Non-pigmented ciliary epithelial cell (primary cell): ENCODE results near the gene FBN1.

Source experiments
- DNase-seq: peaks from one replicate; pipeline ENCODE4 v3.0.0-alpha.2; 2010; ENCODE audit warnings: low read depth

The FBN1 gene

DNA sequence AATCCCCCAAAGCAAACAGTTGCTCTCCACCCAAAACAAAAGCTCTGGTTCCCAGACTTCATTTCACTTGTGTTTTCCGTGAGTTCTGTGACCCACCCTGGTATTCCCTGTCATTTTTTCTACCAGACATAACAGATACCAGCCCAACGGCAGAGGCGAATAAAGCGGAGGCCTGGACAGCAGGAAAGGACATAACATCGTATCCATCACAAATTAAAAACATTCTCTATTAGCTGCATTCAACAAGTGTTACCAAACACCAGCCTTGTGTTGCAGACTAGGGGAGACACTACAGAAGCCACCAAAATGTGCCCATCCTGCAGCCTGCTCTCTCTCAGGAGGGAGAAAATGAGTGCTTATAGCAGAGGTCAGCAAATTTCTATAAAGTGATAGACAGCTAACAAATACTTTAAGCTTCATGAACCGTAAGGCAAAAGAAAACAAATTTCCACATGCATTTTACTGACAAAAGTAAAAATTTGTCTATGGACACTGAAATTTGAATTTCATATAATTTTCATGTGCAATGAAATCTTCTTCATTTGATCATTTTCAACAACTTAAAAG lies 7.1 kb upstream of the FBN1 start:
- DNase-seq = no peak

DNA sequence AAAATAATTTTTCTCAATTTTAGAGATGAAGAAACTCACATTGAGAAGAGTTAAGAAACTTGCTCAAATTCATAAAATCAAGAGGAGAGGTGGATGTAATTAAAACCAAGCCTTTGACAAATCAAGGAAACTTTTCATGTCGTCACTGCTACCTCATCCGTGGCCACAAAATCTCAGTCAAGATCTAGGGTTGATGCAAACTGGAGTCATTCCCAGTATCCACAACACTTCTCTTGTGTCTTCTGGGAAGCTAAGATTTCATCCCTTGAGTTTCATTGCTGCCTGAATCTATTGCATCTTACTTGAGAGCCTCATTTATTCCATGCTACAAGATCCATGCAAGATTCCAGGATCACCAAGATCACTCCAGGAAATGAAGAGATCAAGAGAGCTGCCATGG lies 5.4 kb upstream of the FBN1 start:
- no peak for DNase-seq

DNA sequence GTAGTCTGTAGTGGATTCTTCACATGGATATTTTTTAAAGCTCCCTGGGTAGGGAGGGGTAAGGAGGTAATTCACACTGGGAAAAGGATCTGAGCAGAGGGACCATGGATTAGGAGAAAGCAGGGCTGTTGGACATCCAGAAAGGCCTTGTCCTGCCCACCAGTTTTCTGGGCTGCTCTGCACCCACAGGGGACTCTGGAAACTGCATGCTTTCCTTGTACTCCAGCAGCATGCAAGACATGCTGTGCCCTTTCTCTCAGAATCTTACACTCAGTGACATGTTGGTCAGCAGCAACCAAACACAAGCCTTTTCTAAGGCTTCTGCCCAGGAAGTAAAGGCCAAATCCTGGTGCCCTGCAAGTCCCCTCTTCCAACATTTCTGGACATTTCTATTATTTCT lies 2.5 kb upstream of the FBN1 start:
- DNase-seq = no peak

DNA sequence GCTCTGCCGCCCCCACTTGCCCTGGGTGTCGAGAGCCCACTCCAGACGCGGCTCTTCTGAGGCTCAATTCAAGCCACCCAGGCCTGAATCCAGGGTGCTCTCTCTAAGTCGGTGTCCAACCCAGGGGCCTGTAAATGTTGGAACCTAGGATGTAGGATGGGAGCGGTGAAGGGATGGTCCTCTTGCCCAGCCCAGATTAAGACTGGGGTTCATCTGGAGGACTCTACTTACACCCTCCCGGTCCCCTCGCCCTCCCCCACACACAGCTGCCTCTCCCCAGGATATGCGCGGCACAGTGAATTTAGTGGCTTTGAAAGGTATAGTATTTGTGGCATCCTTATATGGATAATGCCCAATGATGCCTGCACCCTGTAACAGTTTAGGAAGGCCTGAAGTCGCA lies 822 bp upstream of the FBN1 start:
- DNase-seq = no peak

GRCh38 chr15:48644827-48645557 lies 517 bp downstream of the FBN1 start:
- no peak for DNase-seq

DNA sequence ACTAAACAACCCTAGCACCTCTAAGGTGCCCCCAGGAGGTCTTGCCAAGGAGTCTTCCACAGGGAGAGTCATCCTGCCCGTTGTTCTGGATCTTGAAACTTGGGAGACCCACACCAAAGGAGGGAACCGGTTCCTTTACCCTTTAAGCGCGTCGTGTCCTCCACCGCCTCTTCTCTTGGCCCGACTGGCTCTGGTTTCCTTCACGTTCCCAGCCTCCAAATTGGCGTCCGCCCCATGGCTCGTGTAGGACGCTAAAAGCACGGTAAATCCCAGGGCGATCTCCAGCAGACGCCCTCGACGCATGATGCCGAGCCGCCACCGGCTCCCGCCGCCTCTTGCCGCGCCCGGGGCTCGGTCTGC lies 1.1 kb downstream of the FBN1 start:
- DNase-seq = no peak

- no peak for DNase-seq
Observed at GRCh38 chr15:48643776-48644466, 1.6 kb downstream of the FBN1 start.

DNA sequence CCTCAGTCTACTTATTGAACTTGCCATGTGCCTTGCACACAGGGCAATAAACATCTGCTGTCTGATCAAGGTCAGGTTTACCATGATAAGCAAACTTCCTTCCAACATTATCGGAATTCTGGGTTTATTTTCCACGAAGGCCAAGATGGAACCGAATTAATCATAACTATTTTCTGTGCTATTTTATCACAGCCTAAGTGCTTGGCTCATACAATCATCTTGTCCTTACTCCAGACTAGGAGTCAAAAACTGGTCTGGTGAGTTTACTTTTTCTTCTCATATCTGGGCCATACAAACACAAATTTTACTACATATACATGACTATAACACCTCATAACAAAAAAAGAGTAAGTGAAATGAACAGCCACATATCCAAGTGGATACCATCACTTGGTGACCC lies 2.3 kb downstream of the FBN1 start:
- DNase-seq = no peak

GRCh38 chr15:48642795-48643194 lies 2.7 kb downstream of the FBN1 start:
- no peak for DNase-seq

DNA sequence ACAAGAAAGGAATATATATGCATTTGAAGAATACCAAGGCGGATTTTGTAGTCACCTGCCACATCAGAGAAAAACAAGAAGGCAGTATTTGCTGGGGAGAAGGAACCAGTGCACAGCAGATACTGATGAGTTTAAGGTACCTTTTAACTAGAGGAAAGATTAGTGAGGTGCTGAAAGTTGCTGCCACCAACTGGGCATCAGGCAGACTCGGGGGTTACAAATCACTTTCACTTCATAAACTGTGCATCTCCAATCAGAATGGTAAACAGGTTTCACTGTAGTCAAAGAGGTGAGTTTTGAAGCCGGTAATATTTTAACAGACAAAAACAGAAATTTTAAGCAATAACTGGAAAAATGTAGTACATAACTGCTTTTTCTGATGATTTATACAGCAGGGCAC lies 4.1 kb downstream of the FBN1 start:
- DNase-seq = no peak

DNA sequence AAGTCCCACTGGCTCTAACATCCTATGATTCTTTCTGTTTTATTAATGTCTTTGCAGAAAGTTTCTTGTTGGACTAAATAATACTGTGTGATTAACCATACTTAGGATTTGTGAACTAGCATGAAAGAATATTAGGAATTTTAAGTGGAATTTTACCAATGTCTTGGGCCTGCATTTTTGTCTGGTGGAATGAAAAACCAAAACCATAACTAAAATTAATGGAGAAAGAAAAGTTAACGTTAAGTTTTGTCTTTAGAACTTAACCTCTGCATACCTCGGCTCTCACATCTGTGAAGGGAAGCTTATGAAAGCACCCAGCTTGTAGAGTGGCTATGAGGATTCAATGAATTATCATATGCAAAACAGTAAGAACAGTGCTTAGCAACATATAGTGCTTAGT lies 6.5 kb downstream of the FBN1 start:
- no peak for DNase-seq

DNA sequence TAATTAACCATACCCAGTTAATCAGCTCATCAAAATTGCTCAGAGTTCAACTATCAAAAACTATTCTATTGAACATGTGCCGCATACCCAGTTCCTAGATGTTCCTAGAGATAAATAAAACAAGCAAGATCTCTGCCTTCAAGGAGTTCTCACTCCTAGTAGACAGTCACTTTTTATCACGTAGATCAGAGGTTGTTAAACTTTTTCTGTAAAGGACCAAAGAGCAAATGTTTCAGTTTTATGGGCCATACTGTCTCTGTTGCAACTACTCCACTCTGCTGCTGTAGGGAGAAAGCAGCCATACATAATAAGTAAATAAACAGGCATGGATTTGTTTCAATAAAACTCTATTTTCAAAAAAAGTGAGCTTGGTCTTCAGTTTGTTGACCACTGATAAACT lies 7.9 kb downstream of the FBN1 start:
- DNase-seq = no peak

GRCh38 chr15:48636511-48636910 lies 9.0 kb downstream of the FBN1 start:
- peak; percentile 60 for DNase-seq

- peak; percentile 72 for DNase-seq
Observed at GRCh38 chr15:48634893-48635292, 10.6 kb downstream of the FBN1 start.

GRCh38 chr15:48634096-48634495 lies 11.4 kb downstream of the FBN1 start:
- DNase-seq = no peak

- DNase-seq = no peak
Observed at GRCh38 chr15:48632651-48633050, 12.9 kb downstream of the FBN1 start.

- no peak for DNase-seq
Observed at GRCh38 chr15:48631176-48631770, 14.2 kb downstream of the FBN1 start.

GRCh38 chr15:48630245-48630644 lies 15.3 kb downstream of the FBN1 start:
- no peak for DNase-seq

GRCh38 chr15:48628832-48629231 lies 16.7 kb downstream of the FBN1 start:
- DNase-seq = no peak

DNA sequence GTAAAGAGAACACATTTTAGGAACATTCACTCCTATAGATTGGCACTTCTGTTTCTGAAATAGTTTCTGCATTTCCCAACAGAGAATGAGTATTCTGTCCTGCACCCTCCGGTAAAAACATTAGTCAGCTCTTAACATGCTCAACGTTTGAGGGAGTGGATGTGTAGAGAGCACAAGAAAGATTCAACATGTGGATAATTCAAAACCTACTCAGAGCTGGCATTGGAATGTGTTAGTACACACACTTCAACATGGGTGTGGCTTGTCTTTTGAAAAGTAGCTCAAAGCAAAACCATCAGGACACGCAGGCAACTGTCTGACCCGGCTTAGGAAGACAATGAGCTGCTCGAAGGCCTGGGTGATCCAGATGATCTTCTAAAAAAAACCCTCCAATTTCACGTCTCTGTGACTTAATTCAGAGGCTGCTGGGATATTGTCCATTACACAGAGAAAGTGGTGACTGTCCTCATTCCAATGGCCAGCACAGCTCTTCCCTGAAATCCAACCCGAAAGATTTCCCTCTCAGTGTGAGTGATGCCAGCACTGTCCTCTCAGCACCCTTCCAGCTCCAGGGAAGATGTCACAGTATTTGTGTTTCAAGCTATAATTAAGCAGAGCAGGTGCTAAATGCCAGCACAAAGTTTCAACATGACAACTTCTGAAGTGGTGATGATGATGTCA lies 18.1 kb downstream of the FBN1 start:
- no peak for DNase-seq

GRCh38 chr15:48625126-48625525 lies 20.4 kb downstream of the FBN1 start:
- no peak for DNase-seq

GRCh38 chr15:48624700-48625099 lies 20.8 kb downstream of the FBN1 start:
- no peak for DNase-seq

- no peak for DNase-seq
Observed at GRCh38 chr15:48623456-48623855, 22.1 kb downstream of the FBN1 start.
